HepG2 (cell line): Measurements from ENCODE around the gene ING1. TPM values are rescaled to one million over a fixed set of nuclear protein-coding genes. Genes with fewer than 3 reads are reported as not detected.

ENCODE experiments used
- DR1 ChIP-seq: sonication (generic); formaldehyde crosslinking; IDR thresholded peaks from 2 replicates; pipeline ENCODE4 v1.8.0; 2021; ENCODE audit warnings: mild to moderate bottlenecking, missing genetic modification reagents, inconsistent platforms
- FOXA1 ChIP-seq, 2 experiments: fragments of 450-650 bp in 1 of 2; sonication (generic) in 1 of 2; formaldehyde crosslinking in 1 of 2; IDR thresholded peaks; 2 replicates each; pipeline versions ENCODE4 v1.4.0 to v1.6.1; 2016 to 2020; ENCODE audit warnings: missing genetic modification reagents in 1 of 2
- JUND ChIP-seq: sonication (generic); formaldehyde crosslinking; IDR thresholded peaks from 2 replicates; pipeline ENCODE4 v1.8.0; 2022; ENCODE audit warnings: mild to moderate bottlenecking, missing genetic modification reagents
- RAD21 ChIP-seq: fragments of 450-650 bp; formaldehyde crosslinking; IDR thresholded peaks from 2 replicates; pipeline ENCODE4 v1.5.0; 2020; ENCODE audit warnings: mild to moderate bottlenecking
- SP2 ChIP-seq: sonication (generic); formaldehyde crosslinking; IDR thresholded peaks from 2 replicates; pipeline ENCODE4 v1.5.1; 2020; ENCODE audit warnings: mild to moderate bottlenecking, missing genetic modification reagents
- TEAD3 ChIP-seq: optimal IDR thresholded peaks from 2 replicates; pipeline ENCODE3; 2016; ENCODE audit warnings: borderline replicate concordance
- ZNF235 ChIP-seq: sonication (generic); formaldehyde crosslinking; IDR thresholded peaks from 2 replicates; pipeline ENCODE4 v1.8.1; 2023; ENCODE audit warnings: mild to moderate bottlenecking, missing genetic modification reagents, borderline replicate concordance
- ZSCAN9 ChIP-seq: IDR thresholded peaks from 2 replicates; pipeline ENCODE4 v1.6.1; 2016; ENCODE audit warnings: borderline replicate concordance
- polyA plus RNA-seq, 8 experiments: library from polyadenylated mRNA; depleted of rRNA in 3 of 8; stranded (reverse) in 7 of 8; unstranded in 1 of 8; fragments of >200 nt; fragmentation: Illumina TruSeq in 4 of 8; extraction: Trizol in 4 of 8; gene quantifications; 2 replicates each; pipeline versions ENCODE4 v1.2.1 to v1.2.3, GENCODE V29; 2011 to 2016; ENCODE audit warnings: low read depth in 4 of 8, missing spikeins in 1 of 8, mixed read lengths in 1 of 8; ENCODE audit not compliant: insufficient read depth in 1 of 8
- total RNA-seq, 5 experiments: library from RNA; depleted of rRNA; stranded (reverse); fragments of >200 nt; fragmentation: Illumina TruSeq; extraction: Trizol; gene quantifications; 2 replicates each; pipeline ENCODE4 v1.2.3, GENCODE V29; 2016; ENCODE audit warnings: low read depth in 1 of 5
- TF ChIP-seq, protein P1 (sequence below), 2 experiments: fragments of 450-650 bp in 1 of 2; sonication (generic) in 1 of 2; formaldehyde crosslinking in 1 of 2; IDR thresholded peaks; 2 replicates each; pipeline versions ENCODE4 v1.6.1 to v1.8.0; 2016 to 2022; ENCODE audit warnings: antibody characterized with exemption in 1 of 2, mild to moderate bottlenecking in 1 of 2, missing genetic modification reagents in 1 of 2
- TF ChIP-seq, protein P2 (sequence below): IDR thresholded peaks from 2 replicates; pipeline ENCODE4 v1.4.0; 2020; ENCODE audit warnings: mild to moderate bottlenecking, missing genetic modification reagents
- TF ChIP-seq, protein P3 (sequence below): sonication (generic); formaldehyde crosslinking; conservative IDR thresholded peaks from 2 replicates; pipeline ENCODE4 v1.4.0; 2020; ENCODE audit warnings: missing genetic modification reagents

ING1 gene
- total and polyA plus RNA-seq, 2 of the 13 experiments (the other 11 are each of a cell fraction or from before 2014, with no cell fraction given): 8.1 to 16.1 TPM

DNA sequence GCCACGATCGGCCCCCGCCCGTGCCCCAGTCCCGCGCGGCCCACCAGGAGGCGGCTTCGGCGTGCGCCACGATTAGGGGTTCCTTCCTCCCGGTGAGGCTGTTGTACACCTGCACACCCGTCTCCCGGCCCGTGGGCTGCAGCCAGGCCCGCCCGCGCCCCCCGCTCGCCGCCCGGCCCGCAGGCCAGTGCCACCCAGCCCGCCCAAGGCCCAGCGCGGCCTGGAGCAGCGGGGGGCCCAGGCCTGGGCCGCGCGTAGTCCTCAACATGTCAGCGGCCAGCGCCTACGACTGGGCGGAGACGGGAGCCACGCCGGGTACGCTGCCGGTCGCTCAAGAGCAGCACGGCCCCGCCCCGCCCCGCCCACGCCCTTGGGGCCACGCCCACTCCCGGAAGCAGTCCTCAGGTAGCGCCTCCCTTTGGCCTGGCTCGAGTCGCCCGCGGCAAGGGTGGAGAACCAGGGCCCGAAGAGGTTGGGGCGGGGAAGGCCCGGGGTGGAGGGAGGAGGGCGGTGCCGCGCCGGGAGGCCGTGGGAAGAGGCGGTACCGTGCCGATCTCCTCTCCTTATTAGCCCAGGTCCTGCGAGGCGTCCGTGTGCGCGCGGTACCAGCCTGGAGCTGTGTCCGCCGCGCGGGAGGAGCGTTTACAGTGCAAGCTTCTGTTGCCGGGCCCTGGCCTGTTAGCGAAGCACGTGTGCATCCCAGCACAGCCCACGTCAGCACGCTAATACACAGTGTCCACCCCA is 7.5 kb upstream of the ING1 start, which contains the start of gene CARS2 (continued):
- TF ChIP-seq, protein P1, sequence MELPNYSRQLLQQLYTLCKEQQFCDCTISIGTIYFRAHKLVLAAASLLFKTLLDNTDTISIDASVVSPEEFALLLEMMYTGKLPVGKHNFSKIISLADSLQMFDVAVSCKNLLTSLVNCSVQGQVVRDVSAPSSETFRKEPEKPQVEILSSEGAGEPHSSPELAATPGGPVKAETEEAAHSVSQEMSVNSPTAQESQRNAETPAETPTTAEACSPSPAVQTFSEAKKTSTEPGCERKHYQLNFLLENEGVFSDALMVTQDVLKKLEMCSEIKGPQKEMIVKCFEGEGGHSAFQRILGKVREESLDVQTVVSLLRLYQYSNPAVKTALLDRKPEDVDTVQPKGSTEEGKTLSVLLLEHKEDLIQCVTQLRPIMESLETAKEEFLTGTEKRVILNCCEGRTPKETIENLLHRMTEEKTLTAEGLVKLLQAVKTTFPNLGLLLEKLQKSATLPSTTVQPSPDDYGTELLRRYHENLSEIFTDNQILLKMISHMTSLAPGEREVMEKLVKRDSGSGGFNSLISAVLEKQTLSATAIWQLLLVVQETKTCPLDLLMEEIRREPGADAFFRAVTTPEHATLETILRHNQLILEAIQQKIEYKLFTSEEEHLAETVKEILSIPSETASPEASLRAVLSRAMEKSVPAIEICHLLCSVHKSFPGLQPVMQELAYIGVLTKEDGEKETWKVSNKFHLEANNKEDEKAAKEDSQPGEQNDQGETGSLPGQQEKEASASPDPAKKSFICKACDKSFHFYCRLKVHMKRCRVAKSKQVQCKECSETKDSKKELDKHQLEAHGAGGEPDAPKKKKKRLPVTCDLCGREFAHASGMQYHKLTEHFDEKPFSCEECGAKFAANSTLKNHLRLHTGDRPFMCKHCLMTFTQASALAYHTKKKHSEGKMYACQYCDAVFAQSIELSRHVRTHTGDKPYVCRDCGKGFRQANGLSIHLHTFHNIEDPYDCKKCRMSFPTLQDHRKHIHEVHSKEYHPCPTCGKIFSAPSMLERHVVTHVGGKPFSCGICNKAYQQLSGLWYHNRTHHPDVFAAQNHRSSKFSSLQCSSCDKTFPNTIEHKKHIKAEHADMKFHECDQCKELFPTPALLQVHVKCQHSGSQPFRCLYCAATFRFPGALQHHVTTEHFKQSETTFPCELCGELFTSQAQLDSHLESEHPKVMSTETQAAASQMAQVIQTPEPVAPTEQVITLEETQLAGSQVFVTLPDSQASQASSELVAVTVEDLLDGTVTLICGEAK (IDR thresholded peaks at IDR 0.05): no peak
- TF ChIP-seq, protein P1 (CRISPR knock-in tag; IDR thresholded peaks at IDR 0.05): peak; percentile 41; the same call in 1 of the 2 replicates
- TF ChIP-seq, protein P2, sequence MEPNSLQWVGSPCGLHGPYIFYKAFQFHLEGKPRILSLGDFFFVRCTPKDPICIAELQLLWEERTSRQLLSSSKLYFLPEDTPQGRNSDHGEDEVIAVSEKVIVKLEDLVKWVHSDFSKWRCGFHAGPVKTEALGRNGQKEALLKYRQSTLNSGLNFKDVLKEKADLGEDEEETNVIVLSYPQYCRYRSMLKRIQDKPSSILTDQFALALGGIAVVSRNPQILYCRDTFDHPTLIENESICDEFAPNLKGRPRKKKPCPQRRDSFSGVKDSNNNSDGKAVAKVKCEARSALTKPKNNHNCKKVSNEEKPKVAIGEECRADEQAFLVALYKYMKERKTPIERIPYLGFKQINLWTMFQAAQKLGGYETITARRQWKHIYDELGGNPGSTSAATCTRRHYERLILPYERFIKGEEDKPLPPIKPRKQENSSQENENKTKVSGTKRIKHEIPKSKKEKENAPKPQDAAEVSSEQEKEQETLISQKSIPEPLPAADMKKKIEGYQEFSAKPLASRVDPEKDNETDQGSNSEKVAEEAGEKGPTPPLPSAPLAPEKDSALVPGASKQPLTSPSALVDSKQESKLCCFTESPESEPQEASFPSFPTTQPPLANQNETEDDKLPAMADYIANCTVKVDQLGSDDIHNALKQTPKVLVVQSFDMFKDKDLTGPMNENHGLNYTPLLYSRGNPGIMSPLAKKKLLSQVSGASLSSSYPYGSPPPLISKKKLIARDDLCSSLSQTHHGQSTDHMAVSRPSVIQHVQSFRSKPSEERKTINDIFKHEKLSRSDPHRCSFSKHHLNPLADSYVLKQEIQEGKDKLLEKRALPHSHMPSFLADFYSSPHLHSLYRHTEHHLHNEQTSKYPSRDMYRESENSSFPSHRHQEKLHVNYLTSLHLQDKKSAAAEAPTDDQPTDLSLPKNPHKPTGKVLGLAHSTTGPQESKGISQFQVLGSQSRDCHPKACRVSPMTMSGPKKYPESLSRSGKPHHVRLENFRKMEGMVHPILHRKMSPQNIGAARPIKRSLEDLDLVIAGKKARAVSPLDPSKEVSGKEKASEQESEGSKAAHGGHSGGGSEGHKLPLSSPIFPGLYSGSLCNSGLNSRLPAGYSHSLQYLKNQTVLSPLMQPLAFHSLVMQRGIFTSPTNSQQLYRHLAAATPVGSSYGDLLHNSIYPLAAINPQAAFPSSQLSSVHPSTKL (CRISPR knock-in tag): peak; percentile 46; the same call in 1 of the 2 replicates
- TF ChIP-seq DR1 (CRISPR knock-in tag) (peak; percentile 87; the same call in 1 of the 2 replicates), RAD21 (CRISPR knock-in tag) (peak; percentile 33; the same call in 1 of the 2 replicates), JUND (CRISPR knock-in tag) (peak; percentile 48; the same call in 1 of the 2 replicates), SP2 (peak; percentile 44; the same call in 1 of the 2 replicates), TEAD3 (peak; percentile 14), ZNF235 (CRISPR knock-in tag) (0 out of 2 replicates have a peak, but pooled peaks have one; percentile 42), FOXA1 (IDR thresholded peaks at IDR 0.05) (no peak), FOXA1 (CRISPR knock-in tag; IDR thresholded peaks at IDR 0.05) (peak; percentile 38; the same call in 1 of the 2 replicates), ZSCAN9 (CRISPR knock-in tag) (0 out of 2 replicates have a peak, but pooled peaks have one; percentile 30)
- TF ChIP-seq, protein P3, sequence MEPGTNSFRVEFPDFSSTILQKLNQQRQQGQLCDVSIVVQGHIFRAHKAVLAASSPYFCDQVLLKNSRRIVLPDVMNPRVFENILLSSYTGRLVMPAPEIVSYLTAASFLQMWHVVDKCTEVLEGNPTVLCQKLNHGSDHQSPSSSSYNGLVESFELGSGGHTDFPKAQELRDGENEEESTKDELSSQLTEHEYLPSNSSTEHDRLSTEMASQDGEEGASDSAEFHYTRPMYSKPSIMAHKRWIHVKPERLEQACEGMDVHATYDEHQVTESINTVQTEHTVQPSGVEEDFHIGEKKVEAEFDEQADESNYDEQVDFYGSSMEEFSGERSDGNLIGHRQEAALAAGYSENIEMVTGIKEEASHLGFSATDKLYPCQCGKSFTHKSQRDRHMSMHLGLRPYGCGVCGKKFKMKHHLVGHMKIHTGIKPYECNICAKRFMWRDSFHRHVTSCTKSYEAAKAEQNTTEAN (CRISPR knock-in tag): 0 out of 2 replicates have a peak, but pooled peaks have one; percentile 53
